Measurements from ENCODE around the gene CAMKV. TPM values are rescaled to one million over a fixed set of nuclear protein-coding genes. Genes with fewer than 3 reads are reported as not detected.
A peak's percentile ranks its signal among the peaks of the same experiment; 100 is the strongest.

The CAMKV gene
- total RNA-seq, 3 donors from 2014 or later (not counting 1 experiment from before 2014, with no cell fraction given) = not detected

GRCh38 chr3:49903451-49904424, 34.0 kb upstream of the CAMKV start, which contains the start of gene MST1R:
Gene MST1R, minus strand, starts transcription at chr3:49903873. Its CDS starts 264 bp downstream, at chr3:49903609.
- DNase-seq (peak; percentile 77 to 90), ATAC-seq (peak; percentile 93 to 96 (median 96))
- intact Hi-C loops (cut with micrococcal nuclease) = loop anchor here (1.0 kb wide), 1 partner anchor 47 kb away; the partner anchor contains the start of gene TRAIP
- H3K9me3 ChIP-seq (ENCODE audit: control insufficient read depth, insufficient read depth, low read length) = no peaks in the 10 kb centered on the region
- peaks cover 36% of the 10 kb centered on the region for H3K4me1 ChIP-seq (ENCODE audit: control insufficient read depth, insufficient read depth, low read length)
- Mint-ChIP-seq H3K4me1 (peaks cover 11 to 26% of the 10 kb centered on the region in 2 donors), H3K36me3 (no peaks in the 10 kb centered on the region), H3K27me3 (ENCODE audit: low read depth in 2 of 2) (no peaks in the 10 kb centered on the region), H3K27ac (peak within 1 kb of the TSS; percentile 67 to 81), H3K9me3 (no peaks in the 10 kb centered on the region), H3K4me3 (peak within 1 kb of the TSS; percentile 84)
- H3K27ac ChIP-seq (ENCODE audit: low read length) = peak within 1 kb of the TSS; percentile 50
- H3K36me3 ChIP-seq (ENCODE audit: control insufficient read depth, insufficient read depth, low read length) = no peaks in the 10 kb centered on the region
- WGBS (ENCODE audit: insufficient coverage) = 41% methylated on average over 61 of the region's 65 CpGs
- H3K4me3 ChIP-seq (ENCODE audit: low read length) = peak within 1 kb of the TSS; percentile 54
- H3K27me3 ChIP-seq (ENCODE audit: control insufficient read depth, insufficient read depth, low read length) = no peaks in the 10 kb centered on the region
- no peak for TF ChIP-seq CTCF (IDR thresholded peaks at IDR 0.05)

- H3K27ac Mint-ChIP-seq = no peak overlapping the region
Observed at GRCh38 chr3:49902511-49903345, 33.0 kb upstream of the CAMKV start.

More at GRCh38 chr3:49902511-49903345, 33.0 kb upstream of the CAMKV start:
- no peak for TF ChIP-seq CTCF (IDR thresholded peaks at IDR 0.05)
- ATAC-seq (no peak), DNase-seq (peak in 1 of 2 donors; percentile 14)
- Histone ChIP-seq H3K9me3 (ENCODE audit: control insufficient read depth, insufficient read depth, low read length) (no peaks in the 10 kb centered on the region), H3K27me3 (ENCODE audit: control insufficient read depth, insufficient read depth, low read length) (no peaks in the 10 kb centered on the region), H3K4me1 (ENCODE audit: control insufficient read depth, insufficient read depth, low read length) (peaks cover 36% of the 10 kb centered on the region), H3K36me3 (ENCODE audit: control insufficient read depth, insufficient read depth, low read length) (no peaks in the 10 kb centered on the region), H3K27ac (ENCODE audit: low read length) (no peak overlapping the region), H3K4me3 (ENCODE audit: low read length) (no peak overlapping the region)
- intact Hi-C loops (cut with micrococcal nuclease) = no loop called here
- H3K4me1 Mint-ChIP-seq = peaks cover 11 to 26% of the 10 kb centered on the region in 2 donors
- no peaks in the 10 kb centered on the region for H3K36me3 Mint-ChIP-seq
- H3K4me3 Mint-ChIP-seq = peak overlapping the region; percentile 56
- 96% methylated on average over 44 of the region's 44 CpGs for WGBS (ENCODE audit: insufficient coverage)
- no peaks in the 10 kb centered on the region for H3K9me3 Mint-ChIP-seq
- H3K27me3 Mint-ChIP-seq (ENCODE audit: low read depth in 2 of 2) = no peaks in the 10 kb centered on the region

Measured in natural killer cell (primary cell).